Sigmoid colon (tissue), 7 donors: ENCODE data around the gene AXIN1. TPM values are rescaled to one million over a fixed set of nuclear protein-coding genes. Genes with fewer than 3 reads are reported as not detected.
"Not testable (repeated sequence)": the region's sequence is repeated elsewhere in the genome, so short reads cannot be mapped to it uniquely, and the experiment has no call there.

Experiments used
- DNase-seq: peaks from one replicate; pipeline ENCODE4 v3.0.0-alpha.2; 2019
- H3K27ac ChIP-seq, 4 donors: fragments of 200-600 bp; sonication (generic); one replicate each; pipeline ENCODE4 v1.5.1; 2016 to 2019; ENCODE audit warnings: mild to moderate bottlenecking in 1 of 4
- H3K27me3 ChIP-seq, 3 donors: fragments of 200-600 bp; sonication (generic); one replicate each; pipeline ENCODE4 v1.5.1; 2019; ENCODE audit warnings: mild to moderate bottlenecking in 1 of 3
- H3K36me3 ChIP-seq, 4 donors: fragments of 200-600 bp; sonication (generic); one replicate each; pipeline ENCODE4 v1.5.1; 2016 to 2019
- H3K4me1 ChIP-seq, 4 donors: fragments of 200-600 bp; sonication (generic); one replicate each; pipeline ENCODE4 v1.5.1; 2017 to 2019
- H3K4me3 ChIP-seq, 4 donors: fragments of 200-600 bp; sonication (generic); one replicate each; pipeline ENCODE4 v1.5.1; 2017 to 2019; ENCODE audit warnings: mild to moderate bottlenecking in 2 of 4, moderate library complexity in 1 of 4
- H3K9me3 ChIP-seq, 4 donors: fragments of 200-600 bp in 3 of 4; sonication (generic) in 3 of 4; one replicate each; pipeline versions ENCODE4 v1.5.1 to v1.6.1; 2013 to 2019
- CTCF ChIP-seq, 4 experiments: fragments of 450-650 bp in 3 of 4; fragments of 200-600 bp in 1 of 4; IDR thresholded peaks; one replicate each; pipeline ENCODE4 v1.5.1; 2016 to 2019; ENCODE audit warnings: antibody characterized with exemption in 4 of 4, mild to moderate bottlenecking in 3 of 4, moderate library complexity in 2 of 4
- EP300 ChIP-seq, 4 donors: sonication (generic); formaldehyde crosslinking; IDR thresholded peaks; one replicate each; pipeline ENCODE4 v1.6.1; 2017; ENCODE audit warnings: antibody characterized with exemption in 4 of 4
- POLR2A ChIP-seq, 2 donors: fragments of 450-650 bp; IDR thresholded peaks; one replicate each; pipeline ENCODE4 v1.6.1; 2016; ENCODE audit warnings: antibody characterized with exemption in 2 of 2, mild to moderate bottlenecking in 2 of 2, moderate library complexity in 2 of 2
- POLR2AphosphoS5 ChIP-seq, 4 donors: sonication (generic); formaldehyde crosslinking; IDR thresholded peaks; one replicate each; pipeline ENCODE4 v1.6.1; 2017; ENCODE audit warnings: antibody characterized with exemption in 4 of 4
- WGBS, 2 donors: extraction: QIAGEN DNeasy Blood & Tissue Kit; methylation state at CpG; one replicate each; pipeline ENCODE4 v1.1.7; 2013; 5-methylcytosine and 5-hydroxymethylcytosine counted together
- intact Hi-C: fragments of 100-400 bp; cut with DNase I; formaldehyde crosslinking; loops from one replicate; pipeline ENCODE4 v1.15.1; 2023
- polyA plus RNA-seq, 3 donors: library from polyadenylated mRNA; stranded (reverse); fragments of 200-250 nt; gene quantifications; one replicate each; pipeline ENCODE4 v1.2.3, GENCODE V29; 2013
- total RNA-seq, 4 donors: library from RNA; depleted of rRNA; stranded (reverse); fragments of >200 nt; gene quantifications; one replicate each; pipeline ENCODE4 v1.1.0, GENCODE V29; 2016
- donor health status: healthy with polysubstance abuse.
- donor health status: Bipolar disorder and iron deficiency.
- donor health status: healthy.

AXIN1 gene
- total and polyA plus RNA-seq, 7 donors: 17.9 to 33.4 (median 28.2) TPM

GRCh38 chr16:337975-338575 lies 14.4 kb downstream of the AXIN1 start:
- H3K9me3 ChIP-seq: no peaks in the 10 kb centered on the region

GRCh38 chr16:337437-337836 lies 15.1 kb downstream of the AXIN1 start:
- TF ChIP-seq POLR2AphosphoS5 (IDR thresholded peaks at IDR 0.05) (no peak), POLR2A (IDR thresholded peaks at IDR 0.05) (no peak), CTCF (IDR thresholded peaks at IDR 0.05) (no peak), EP300 (IDR thresholded peaks at IDR 0.05) (no peak)
- Histone ChIP-seq H3K27ac (no peak overlapping the region), H3K36me3 (peaks cover 0 to 4% (median 0%) of the 10 kb centered on the region in 4 donors), H3K27me3 (no peaks in the 10 kb centered on the region), H3K4me1 (peaks cover 0 to 7% (median 0%) of the 10 kb centered on the region in 4 donors), H3K9me3 (no peaks in the 10 kb centered on the region), H3K4me3 (no peak overlapping the region)
- intact Hi-C loops: no loop called here
- WGBS, 2 donors: 70 to 88% methylated on average over 10 of the region's 10 CpGs
- no peak for DNase-seq

More at GRCh38 chr16:337975-338575, 14.4 kb downstream of the AXIN1 start:
- peaks cover 0 to 7% (median 0%) of the 10 kb centered on the region in 4 donors for H3K4me1 ChIP-seq
- intact Hi-C loops: no loop called here
- no peak overlapping the region for H3K4me3 ChIP-seq
- peaks cover 0 to 4% (median 0%) of the 10 kb centered on the region in 4 donors for H3K36me3 ChIP-seq
- DNase-seq: no peak
- TF ChIP-seq CTCF (IDR thresholded peaks at IDR 0.05): no peak
- TF ChIP-seq EP300 (IDR thresholded peaks at IDR 0.05): no peak
- TF ChIP-seq POLR2A (IDR thresholded peaks at IDR 0.05): no peak
- TF ChIP-seq POLR2AphosphoS5 (IDR thresholded peaks at IDR 0.05): no peak
- H3K27me3 ChIP-seq: no peaks in the 10 kb centered on the region
- no peak overlapping the region for H3K27ac ChIP-seq
- WGBS, 2 donors: 83 to 87% methylated on average over 21 of the region's 21 CpGs

GRCh38 chr16:336269-336668 lies 16.3 kb downstream of the AXIN1 start:
- no peak for DNase-seq
- H3K4me3 ChIP-seq: no peak overlapping the region
- H3K36me3 ChIP-seq: peaks cover 0 to 2% (median 0%) of the 10 kb centered on the region in 4 donors
- 80 to 92% methylated on average over 11 of the region's 11 CpGs for WGBS, 2 donors
- H3K27me3 ChIP-seq: no peaks in the 10 kb centered on the region
- no peak for TF ChIP-seq POLR2AphosphoS5 (IDR thresholded peaks at IDR 0.05)
- H3K4me1 ChIP-seq: peaks cover 0 to 7% (median 3%) of the 10 kb centered on the region in 4 donors
- H3K9me3 ChIP-seq: no peaks in the 10 kb centered on the region
- intact Hi-C loops: no loop called here
- H3K27ac ChIP-seq: no peak overlapping the region

GRCh38 chr16:334861-335632 lies 17.5 kb downstream of the AXIN1 start:
- H3K4me3 ChIP-seq, intact Hi-C loops, H3K36me3 ChIP-seq, H3K27ac ChIP-seq, DNase-seq, H3K9me3 ChIP-seq, H3K27me3 ChIP-seq: not testable (repeated sequence)
- peaks cover 0 to 12% (median 4%) of the 10 kb centered on the region in 4 donors for H3K4me1 ChIP-seq
- 84 to 90% methylated on average over 11 of the region's 11 CpGs for WGBS, 2 donors

- intact Hi-C loops, H3K4me3 ChIP-seq, H3K27me3 ChIP-seq, H3K36me3 ChIP-seq, H3K9me3 ChIP-seq, DNase-seq, H3K27ac ChIP-seq: not testable (repeated sequence)
- WGBS, 2 donors: 97% methylated on average over 5 of the region's 5 CpGs
- H3K4me1 ChIP-seq: peaks cover 0 to 12% (median 4%) of the 10 kb centered on the region in 4 donors
Observed at GRCh38 chr16:334164-334832, 18.2 kb downstream of the AXIN1 start.

- H3K27ac ChIP-seq: no peak overlapping the region
- no peak for DNase-seq
- H3K36me3 ChIP-seq: no peaks in the 10 kb centered on the region
- no peaks in the 10 kb centered on the region for H3K9me3 ChIP-seq
- intact Hi-C loops: no loop called here
- peaks cover 0 to 12% (median 4%) of the 10 kb centered on the region in 4 donors for H3K4me1 ChIP-seq
- WGBS, 2 donors: 90 to 91% methylated on average over 6 of the region's 6 CpGs
- no peak overlapping the region for H3K4me3 ChIP-seq
- no peak for TF ChIP-seq EP300 (IDR thresholded peaks at IDR 0.05)
- no peak for TF ChIP-seq POLR2AphosphoS5 (IDR thresholded peaks at IDR 0.05)
- TF ChIP-seq POLR2A (IDR thresholded peaks at IDR 0.05): no peak
- no peak for TF ChIP-seq CTCF (IDR thresholded peaks at IDR 0.05)
- H3K27me3 ChIP-seq: no peaks in the 10 kb centered on the region
Observed at GRCh38 chr16:333406-334094, 19.0 kb downstream of the AXIN1 start.

GRCh38 chr16:331181-331814 lies 21.2 kb downstream of the AXIN1 start:
- H3K27ac ChIP-seq, H3K4me3 ChIP-seq, intact Hi-C loops, DNase-seq, H3K36me3 ChIP-seq, H3K27me3 ChIP-seq, H3K9me3 ChIP-seq: not testable (repeated sequence)
- peaks cover 0 to 24% (median 15%) of the 10 kb centered on the region in 4 donors for H3K4me1 ChIP-seq
- 50 to 60% methylated on average over 6 of the region's 6 CpGs for WGBS, 2 donors
